NCI-H69 (cell line): ENCODE data around the gene ZNF326.

Experiments used
- DNase-seq: peaks from one replicate; lab custom pipeline; 2025; lab: John Stamatoyannopoulos, UW

The ZNF326 gene

GRCh38 chr1:89994805-89995597 is at the start of gene ZNF326:
Gene ZNF326 (plus strand): TSS chr1:89995110. CDS start chr1:89995258, 148 bp downstream.
- peak; percentile 96 for DNase-seq

- DNase-seq: no peak
Measured at GRCh38 chr1:89945852-89946476, 48.9 kb upstream of the ZNF326 start.

GRCh38 chr1:89946532-89946931 is 48.4 kb upstream of the ZNF326 start:
- no peak for DNase-seq

GRCh38 chr1:89948722-89949345 is 46.1 kb upstream of the ZNF326 start:
- DNase-seq: no peak

- DNase-seq: no peak
Measured at GRCh38 chr1:89949991-89950624, 44.8 kb upstream of the ZNF326 start.

GRCh38 chr1:89950703-89951102 is 44.2 kb upstream of the ZNF326 start:
- DNase-seq: no peak

- no peak for DNase-seq
Measured at GRCh38 chr1:89951766-89952604, 42.9 kb upstream of the ZNF326 start.

GRCh38 chr1:89952605-89953130 is 42.2 kb upstream of the ZNF326 start:
- DNase-seq: no peak

GRCh38 chr1:89953131-89953626 is 41.7 kb upstream of the ZNF326 start:
- peak; percentile 73 for DNase-seq

GRCh38 chr1:89953929-89954328 is 41.0 kb upstream of the ZNF326 start:
- DNase-seq: no peak

- DNase-seq: no peak
Measured at GRCh38 chr1:89954401-89954800, 40.5 kb upstream of the ZNF326 start.

- DNase-seq: no peak
Measured at GRCh38 chr1:89955311-89956205, 39.4 kb upstream of the ZNF326 start.

- no peak for DNase-seq
Measured at GRCh38 chr1:89957107-89957506, 37.8 kb upstream of the ZNF326 start.

GRCh38 chr1:89958851-89959654 is 35.9 kb upstream of the ZNF326 start:
- no peak for DNase-seq

GRCh38 chr1:89959719-89960118 is 35.2 kb upstream of the ZNF326 start:
- no peak for DNase-seq

GRCh38 chr1:89962024-89962741 is 32.7 kb upstream of the ZNF326 start:
- DNase-seq: no peak

- no peak for DNase-seq
Measured at GRCh38 chr1:89962742-89963075, 32.2 kb upstream of the ZNF326 start.

- DNase-seq: peak; percentile 91
Measured at GRCh38 chr1:89965193-89965768, 29.6 kb upstream of the ZNF326 start.
